A673 (cell line): ENCODE measurements around the gene TBC1D4.

Source experiments
- EZH2 ChIP-seq: fragments of 200-600 bp; sonication (generic); IDR thresholded peaks from 2 replicates; pipeline ENCODE4 v1.6.1; 2017; ENCODE audit warnings: borderline replicate concordance, low read depth, mild to moderate bottlenecking, mixed read lengths, antibody characterized with exemption, low read length; ENCODE audit not compliant: poor library complexity, severe bottlenecking
- TF ChIP-seq, protein P1 (sequence below): fragments of 300-800, 200-600 bp; sonication (generic); conservative IDR thresholded peaks from 2 replicates; pipeline ENCODE4 v1.5.1; 2017; ENCODE audit warnings: low read depth, mild to moderate bottlenecking, antibody characterized with exemption, low read length, moderate library complexity, mixed read lengths

DNA sequence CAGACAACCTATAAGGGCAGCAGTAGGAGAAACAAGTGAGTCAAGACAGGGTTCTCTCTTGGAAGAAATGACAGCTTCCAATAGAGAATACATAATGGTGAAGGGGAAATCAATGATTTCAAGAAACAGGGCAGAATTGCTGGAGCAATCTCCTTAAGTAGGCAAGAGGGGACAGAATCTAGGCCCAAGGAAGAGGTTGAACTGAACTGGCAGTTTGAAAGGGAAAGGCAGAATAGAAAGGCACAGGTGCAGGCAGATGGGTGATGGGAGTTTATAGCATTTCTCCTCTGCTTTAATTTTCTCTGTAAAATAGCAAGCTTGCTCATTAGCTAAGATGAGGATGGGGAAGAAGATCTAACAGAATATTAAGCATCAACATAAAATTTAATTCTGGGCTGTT is 110.8 kb downstream of the TBC1D4 start:
- TF ChIP-seq, protein P1, sequence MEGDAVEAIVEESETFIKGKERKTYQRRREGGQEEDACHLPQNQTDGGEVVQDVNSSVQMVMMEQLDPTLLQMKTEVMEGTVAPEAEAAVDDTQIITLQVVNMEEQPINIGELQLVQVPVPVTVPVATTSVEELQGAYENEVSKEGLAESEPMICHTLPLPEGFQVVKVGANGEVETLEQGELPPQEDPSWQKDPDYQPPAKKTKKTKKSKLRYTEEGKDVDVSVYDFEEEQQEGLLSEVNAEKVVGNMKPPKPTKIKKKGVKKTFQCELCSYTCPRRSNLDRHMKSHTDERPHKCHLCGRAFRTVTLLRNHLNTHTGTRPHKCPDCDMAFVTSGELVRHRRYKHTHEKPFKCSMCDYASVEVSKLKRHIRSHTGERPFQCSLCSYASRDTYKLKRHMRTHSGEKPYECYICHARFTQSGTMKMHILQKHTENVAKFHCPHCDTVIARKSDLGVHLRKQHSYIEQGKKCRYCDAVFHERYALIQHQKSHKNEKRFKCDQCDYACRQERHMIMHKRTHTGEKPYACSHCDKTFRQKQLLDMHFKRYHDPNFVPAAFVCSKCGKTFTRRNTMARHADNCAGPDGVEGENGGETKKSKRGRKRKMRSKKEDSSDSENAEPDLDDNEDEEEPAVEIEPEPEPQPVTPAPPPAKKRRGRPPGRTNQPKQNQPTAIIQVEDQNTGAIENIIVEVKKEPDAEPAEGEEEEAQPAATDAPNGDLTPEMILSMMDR, result no peak
- TF ChIP-seq EZH2, result no peak
